ENCODE results near the gene CAPG.

The CAPG gene

DNA sequence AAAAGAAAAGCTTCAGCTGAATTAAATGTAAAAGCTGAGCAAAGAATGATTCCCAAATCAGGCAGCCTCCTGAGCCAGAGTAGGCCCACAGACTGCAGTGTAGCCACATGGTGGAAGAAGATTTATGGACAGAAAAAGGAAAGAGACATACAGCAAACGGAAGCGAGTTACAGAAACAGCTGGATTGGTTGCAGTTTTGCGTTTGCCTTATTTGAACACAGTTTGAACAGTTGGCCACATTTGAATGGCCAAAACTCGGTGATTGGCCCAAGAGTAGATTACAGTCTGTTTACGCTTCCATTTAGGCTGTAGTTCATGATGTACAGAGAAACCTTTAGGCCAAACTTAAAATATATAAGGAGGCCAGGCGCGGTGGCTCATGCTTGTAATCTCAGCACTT, 43.4 kb upstream of the CAPG start:
- H3K4me3 ChIP-seq (ENCODE audit: low read depth, low read length), result no peak overlapping the region
- TF ChIP-seq, protein P1, sequence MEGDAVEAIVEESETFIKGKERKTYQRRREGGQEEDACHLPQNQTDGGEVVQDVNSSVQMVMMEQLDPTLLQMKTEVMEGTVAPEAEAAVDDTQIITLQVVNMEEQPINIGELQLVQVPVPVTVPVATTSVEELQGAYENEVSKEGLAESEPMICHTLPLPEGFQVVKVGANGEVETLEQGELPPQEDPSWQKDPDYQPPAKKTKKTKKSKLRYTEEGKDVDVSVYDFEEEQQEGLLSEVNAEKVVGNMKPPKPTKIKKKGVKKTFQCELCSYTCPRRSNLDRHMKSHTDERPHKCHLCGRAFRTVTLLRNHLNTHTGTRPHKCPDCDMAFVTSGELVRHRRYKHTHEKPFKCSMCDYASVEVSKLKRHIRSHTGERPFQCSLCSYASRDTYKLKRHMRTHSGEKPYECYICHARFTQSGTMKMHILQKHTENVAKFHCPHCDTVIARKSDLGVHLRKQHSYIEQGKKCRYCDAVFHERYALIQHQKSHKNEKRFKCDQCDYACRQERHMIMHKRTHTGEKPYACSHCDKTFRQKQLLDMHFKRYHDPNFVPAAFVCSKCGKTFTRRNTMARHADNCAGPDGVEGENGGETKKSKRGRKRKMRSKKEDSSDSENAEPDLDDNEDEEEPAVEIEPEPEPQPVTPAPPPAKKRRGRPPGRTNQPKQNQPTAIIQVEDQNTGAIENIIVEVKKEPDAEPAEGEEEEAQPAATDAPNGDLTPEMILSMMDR (IDR thresholded peaks at IDR 0.05; ENCODE audit: borderline replicate concordance, insufficient read depth, low read depth, low read length), result no peak

DNA sequence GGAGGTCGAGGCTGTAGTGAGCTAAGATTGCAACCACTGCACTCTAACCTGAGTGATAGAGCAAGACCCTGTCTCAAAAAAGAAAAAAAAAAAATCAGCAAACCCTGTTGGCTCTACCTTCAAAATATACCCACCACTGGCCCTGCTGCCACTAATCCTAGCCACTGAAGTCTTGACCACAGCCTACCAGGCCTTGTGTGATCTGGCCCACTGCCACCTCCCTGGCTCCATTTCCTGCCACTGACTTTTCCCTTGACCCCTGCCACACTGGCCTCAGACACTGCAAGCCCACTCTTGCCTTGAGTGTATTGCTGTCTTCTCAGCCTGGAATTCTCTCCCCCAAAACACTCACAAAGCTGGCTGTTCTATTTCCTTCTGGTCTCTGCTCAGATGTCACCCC, 42.1 kb upstream of the CAPG start:
- no peak overlapping the region for H3K4me3 ChIP-seq (ENCODE audit: low read depth, low read length)
- TF ChIP-seq, protein P1 (IDR thresholded peaks at IDR 0.05; ENCODE audit: borderline replicate concordance, insufficient read depth, low read depth, low read length), result no peak

DNA sequence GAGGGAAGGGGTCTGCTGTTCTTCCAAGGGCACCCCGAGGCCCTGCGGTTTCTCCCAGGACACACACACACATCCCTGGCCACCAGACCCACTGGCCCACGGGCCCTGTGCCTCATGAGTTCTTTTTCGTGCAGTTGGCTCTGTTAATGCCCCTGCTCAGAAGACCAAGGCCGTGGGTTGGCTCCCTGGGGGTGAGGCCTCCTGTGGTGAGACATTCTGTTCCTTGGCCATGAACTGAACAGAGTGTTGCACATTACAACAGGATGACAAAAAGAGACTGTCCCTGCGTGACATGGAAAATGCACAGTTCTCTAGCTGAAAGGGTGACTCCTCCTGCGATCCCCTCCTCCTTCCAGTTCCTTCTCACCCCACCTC, 39.0 kb upstream of the CAPG start:
- H3K4me3 ChIP-seq (ENCODE audit: low read depth, low read length), result no peak overlapping the region
- TF ChIP-seq, protein P1 (IDR thresholded peaks at IDR 0.05; ENCODE audit: borderline replicate concordance, insufficient read depth, low read depth, low read length), result no peak

DNA sequence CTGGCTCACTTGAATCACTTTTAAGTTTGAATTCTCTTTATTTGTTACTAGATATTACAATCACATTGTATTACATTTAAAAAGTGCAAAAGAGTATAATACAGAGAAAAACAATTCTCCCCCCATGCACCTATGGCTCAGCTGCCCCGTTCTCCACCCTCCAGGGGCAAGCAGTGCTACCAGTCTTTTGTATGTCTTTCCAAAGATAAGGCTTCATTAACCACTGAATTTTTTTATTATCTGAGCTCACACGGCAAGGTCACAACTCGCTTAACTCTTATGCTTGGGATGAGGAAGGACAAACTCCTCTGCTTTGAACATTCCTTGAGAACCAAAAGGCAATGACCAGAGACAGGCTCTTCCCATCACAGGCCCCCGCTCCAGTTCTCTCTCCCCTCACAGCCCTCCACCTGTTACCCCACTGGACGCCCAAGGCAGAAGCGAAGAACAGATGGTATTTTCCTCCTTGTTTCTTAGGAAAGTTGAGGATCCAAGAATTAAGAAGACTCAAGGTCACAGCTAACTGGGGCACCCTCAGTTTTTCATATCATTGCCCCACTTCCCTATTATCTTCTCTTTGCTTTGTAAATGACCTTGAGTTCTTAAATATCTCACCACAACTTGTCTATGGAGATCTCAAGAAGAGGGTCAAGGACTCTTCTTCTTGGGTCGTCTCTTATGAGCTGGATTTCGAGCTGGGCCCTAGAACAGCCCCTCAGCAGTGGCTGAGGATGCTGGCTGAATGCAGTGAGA, 38.5 kb upstream of the CAPG start:
- TF ChIP-seq, protein P1 (IDR thresholded peaks at IDR 0.05; ENCODE audit: borderline replicate concordance, insufficient read depth, low read depth, low read length), result no peak
- H3K4me3 ChIP-seq (ENCODE audit: low read depth, low read length), result no peak overlapping the region

DNA sequence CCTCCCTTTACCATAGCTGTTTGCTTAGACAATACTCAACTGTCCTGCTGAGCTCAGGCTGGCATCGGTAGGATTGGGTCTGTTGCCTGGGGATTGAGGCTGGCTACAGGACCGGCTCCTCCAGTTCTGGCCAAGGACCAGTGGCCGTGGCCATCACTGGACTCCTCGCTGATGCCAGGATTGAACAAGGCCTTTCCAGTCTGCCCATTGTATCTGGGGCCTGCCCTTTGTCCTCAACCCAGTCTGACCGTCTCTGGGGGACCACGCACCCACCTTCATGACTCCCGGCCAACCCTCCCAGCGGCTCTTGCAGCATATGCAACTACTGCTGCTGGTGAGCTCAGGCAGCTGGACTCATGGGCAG, 37.0 kb upstream of the CAPG start:
- H3K4me3 ChIP-seq (ENCODE audit: low read depth, low read length), result no peak overlapping the region
- TF ChIP-seq, protein P1 (IDR thresholded peaks at IDR 0.05; ENCODE audit: borderline replicate concordance, insufficient read depth, low read depth, low read length), result no peak

DNA sequence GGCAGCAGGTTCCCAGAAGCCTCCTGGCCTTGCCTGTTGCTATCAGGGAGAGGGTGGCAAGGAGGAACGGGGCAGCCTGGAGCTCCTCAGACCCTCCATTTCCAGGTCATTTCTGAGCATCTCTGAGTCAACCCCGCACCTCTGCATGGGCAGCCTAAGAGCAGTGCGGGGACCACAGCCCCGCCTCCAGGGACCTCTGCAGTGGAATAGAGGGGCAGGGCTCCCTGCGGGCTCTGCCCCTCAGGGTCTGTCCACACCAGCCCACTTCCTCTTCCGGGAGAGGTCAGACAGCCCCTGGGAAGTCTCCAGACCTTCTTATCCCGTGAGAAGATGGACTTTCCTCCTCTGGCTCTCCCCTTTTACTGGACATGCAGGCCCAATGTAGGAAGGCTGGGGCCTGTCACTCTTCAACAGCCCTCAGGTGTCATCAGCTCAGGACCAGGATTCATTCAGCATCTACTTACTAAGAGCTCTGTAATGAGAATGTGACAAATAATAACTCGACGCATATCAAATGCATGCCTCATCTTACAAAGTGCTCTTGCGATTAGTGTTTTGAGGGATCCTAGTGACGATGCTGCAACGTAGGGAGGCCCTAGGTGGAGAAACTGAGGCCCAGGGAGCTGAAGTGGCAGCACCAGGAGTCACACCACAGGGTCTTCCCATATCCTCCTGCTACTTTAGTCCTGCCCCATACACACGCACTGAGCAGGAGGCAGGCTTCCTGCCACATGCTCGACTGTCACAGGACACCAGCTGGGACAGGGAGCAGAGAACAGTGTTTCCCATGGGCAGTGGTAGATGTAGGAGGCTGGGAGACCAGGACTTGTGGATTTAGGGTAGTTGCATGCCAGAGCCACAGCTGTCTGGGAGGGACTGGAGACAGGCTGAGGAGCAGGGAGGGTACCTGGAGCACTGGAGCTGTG, 36.4 kb upstream of the CAPG start:
- TF ChIP-seq, protein P1 (IDR thresholded peaks at IDR 0.05; ENCODE audit: borderline replicate concordance, insufficient read depth, low read depth, low read length), result no peak
- no peak overlapping the region for H3K4me3 ChIP-seq (ENCODE audit: low read depth, low read length)

Measured in GM12875 (cell line).